ENCODE measurements around the gene LCE3C.
"Not testable (repeated sequence)": the region's sequence is repeated elsewhere in the genome, so short reads cannot be mapped to it uniquely, and the experiment has no call there.

Gene LCE3C

GRCh38 chr1:152599934-152600333 lies at the start of gene LCE3C:
LCE3C (plus strand) TSS chr1:152600234; CDS start chr1:152600732, 498 bp downstream.
- no peak for DNase-seq (ENCODE audit: low read depth)

DNA sequence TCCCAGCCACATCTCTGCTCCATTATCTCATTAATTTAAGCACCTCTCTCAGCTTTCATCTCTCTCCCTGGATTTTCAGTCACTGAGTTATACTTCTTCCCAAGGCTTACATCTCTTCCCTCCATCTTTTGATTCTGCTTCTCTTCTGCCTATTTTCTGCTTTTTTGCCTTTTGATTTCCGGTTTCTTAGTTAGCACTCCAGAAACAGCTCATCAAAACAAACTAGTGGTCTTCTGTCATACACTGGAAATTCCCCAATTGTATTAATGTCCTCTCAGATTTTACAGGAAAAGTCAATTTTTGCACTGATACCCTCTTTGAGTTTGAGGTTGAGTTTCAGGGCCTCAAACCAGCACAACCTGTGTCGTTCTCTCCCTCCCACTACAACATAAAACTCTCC lies 34.9 kb upstream of the LCE3C start:
- no peak for DNase-seq (ENCODE audit: low read depth)

DNA sequence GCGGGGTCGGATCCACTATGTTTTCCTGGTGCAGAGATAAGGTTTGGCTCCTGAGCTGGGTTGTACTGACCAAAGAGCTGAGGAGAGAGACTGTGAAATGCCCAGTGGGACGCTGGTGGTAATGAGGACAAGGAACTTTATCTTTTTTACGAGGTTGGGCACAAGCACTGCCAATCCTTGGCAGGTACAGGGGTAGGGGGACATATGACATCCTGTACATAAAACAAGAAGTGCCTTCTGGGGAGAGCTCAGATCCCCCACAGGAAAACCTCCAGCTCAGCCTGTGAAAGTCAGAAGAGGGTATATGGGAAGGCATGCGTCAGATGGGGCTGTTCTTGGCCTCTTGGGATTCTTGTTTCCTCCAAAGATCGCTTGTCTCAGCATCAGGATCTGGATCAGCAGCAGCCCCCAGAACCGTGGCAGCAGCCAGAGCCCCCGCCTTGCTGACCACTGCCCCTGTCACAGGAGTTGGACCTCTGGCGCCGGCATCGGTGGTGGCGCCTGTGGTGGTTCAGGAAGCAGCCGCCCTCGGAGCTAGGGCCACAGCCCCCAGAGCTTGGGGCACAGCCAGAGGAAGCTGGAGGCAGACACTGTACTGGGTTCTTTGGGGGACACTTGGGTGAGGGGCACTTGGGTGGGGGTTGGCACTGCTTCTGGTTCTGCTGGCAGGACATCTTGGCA lies 34.4 kb upstream of the LCE3C start:
- DNase-seq (ENCODE audit: low read depth) = no peak

DNA sequence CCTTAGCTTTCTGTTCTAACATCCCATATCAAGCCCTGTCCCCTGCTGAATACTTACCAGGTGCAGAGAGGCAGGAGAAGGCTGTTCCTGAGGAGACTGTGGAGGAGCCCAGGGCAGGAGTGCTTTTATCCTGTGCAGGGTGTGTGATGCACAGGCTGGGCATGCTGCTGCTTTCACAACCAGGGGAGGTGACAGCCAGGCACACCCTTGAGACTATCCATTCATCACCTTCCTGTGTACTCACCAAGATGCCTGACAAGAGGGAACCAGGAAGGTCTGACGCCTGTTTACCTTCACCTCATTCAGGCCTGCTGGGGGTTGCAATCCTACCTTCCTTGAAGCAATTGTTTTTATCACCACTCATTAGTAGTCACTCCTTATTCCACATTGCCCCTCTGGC lies 33.4 kb upstream of the LCE3C start, which contains the start of gene LCE3E:
Gene LCE3E (minus strand): TSS at position 100 of the 400 bp plus-strand sequence. CDS start 572 bp downstream, outside the sequence.
- no peak for DNase-seq (ENCODE audit: low read depth)

- no peak for DNase-seq (ENCODE audit: low read depth)
These were observed 22.9 kb upstream of the LCE3C start for GRCh38 chr1:152577168-152577567.

GRCh38 chr1:152579526-152579925 lies 20.5 kb upstream of the LCE3C start:
- DNase-seq (ENCODE audit: low read depth) = not testable (repeated sequence)

DNA sequence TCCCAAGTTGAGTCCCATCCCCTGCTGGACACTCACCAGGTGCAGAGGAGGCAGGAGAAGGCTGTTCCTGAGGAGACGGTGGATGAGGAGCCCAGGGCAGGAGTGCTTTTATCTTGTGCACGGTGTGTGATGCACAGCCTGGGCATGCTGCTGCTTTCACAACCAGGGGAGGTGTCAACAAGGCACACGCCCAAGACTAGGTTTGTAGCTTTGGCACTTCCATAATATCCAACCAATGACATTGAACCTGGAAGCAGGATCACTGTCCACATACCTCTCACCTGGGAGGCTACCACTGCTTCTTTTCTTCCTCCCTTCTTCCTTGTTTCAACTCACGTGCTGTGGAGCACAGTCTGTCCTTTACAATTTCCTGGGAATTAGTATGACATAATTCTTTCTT lies 19.6 kb upstream of the LCE3C start, which contains the start of gene LCE3D:
Gene LCE3D (minus strand): TSS at position 84 of the 400 bp plus-strand sequence. CDS start 580 bp downstream, outside the sequence.
- DNase-seq (ENCODE audit: low read depth) = no peak

- DNase-seq (ENCODE audit: low read depth) = no peak
These were observed 17.4 kb upstream of the LCE3C start for GRCh38 chr1:152582647-152583046.

DNA sequence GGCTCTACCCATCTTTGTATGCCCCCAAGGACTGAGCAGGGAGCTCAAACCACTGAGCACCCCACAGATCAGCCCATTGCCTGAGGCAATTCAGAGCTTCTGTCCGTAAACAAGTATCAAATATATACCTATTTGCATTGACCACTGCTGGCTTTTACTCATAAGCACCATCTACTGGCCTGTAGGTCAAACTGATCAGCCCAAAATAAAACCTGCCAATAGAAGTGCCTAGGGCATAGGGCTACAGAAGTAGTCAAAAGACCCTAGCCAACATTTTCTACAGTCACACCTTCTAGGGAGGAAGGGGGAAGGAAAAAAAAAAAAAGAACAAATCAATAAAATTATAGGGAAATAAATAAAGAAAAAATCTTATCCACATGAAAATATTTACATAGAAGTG lies 14.4 kb upstream of the LCE3C start:
- no peak for DNase-seq (ENCODE audit: low read depth)

DNA sequence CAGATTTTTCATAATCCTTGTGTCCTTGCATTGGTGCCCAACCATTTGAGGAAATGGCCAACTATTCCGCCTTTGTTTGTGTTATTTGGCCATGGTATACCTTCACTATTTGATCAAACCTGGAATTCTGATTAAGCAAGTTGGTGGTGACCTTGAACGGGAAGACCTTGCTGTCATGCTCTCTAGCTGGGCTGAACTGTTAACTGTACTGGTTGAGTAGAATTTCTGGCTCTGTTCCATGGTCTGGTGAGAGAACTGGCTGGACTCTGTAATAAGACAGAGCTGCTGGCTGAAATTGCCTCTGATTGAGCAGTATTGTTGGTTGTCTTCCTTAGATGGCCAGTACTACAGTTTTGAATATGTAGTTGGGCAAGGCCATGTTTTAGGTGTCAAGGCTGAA lies 3.0 kb upstream of the LCE3C start:
- DNase-seq (ENCODE audit: low read depth) = no peak

DNA sequence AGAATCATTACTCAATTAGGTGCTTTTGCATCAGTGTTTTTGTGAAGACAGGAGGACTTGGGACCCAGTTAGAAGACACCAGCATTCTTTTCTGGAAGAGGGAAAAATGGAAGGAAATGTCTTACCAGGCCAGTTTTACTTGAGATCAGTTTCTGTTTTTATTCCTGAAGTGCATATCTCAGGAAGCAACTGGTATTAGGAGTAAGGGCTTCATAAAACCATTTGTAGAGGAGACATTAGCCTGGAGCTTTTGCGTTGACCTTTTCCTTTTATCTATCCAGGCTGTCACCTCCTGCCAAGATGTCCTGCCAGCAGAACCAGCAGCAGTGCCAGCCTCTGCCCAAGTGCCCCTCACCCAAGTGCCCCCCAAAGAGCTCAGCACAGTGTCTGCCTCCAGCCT lies 13.5 kb downstream of the LCE3C start, which contains the start of gene LCE3B:
Gene LCE3B (plus strand): TSS at position 301 of the 400 bp plus-strand sequence. CDS start 0 bp downstream, at position 301.
- DNase-seq (ENCODE audit: low read depth) = no peak

- no peak for DNase-seq (ENCODE audit: low read depth)
These were observed 22.0 kb downstream of the LCE3C start for GRCh38 chr1:152621993-152622392.

DNA sequence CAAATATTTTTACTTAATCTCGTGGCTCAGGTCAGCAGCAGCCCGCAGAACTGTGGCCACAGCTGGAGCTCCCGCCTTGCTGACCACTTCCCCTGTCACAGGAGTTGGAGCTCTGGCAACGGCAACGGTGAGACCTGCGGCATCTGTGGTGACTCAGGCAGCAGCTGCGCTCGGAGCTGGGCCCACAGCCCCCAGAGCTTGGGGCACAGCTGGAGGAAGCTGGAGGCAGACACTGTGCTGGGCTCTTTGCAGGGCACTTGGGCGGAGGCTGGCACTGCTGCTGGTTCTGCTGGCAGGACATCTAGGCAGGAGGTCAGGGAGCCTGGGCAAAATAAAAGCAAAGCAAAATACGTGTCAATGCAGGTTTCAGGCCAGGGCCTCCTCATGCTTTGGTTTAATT lies 22.8 kb downstream of the LCE3C start, which contains the start of gene LCE3A:
Gene LCE3A (minus strand): TSS at position 301 of the 400 bp plus-strand sequence. CDS start 0 bp downstream, at position 301.
- no peak for DNase-seq (ENCODE audit: low read depth)

GRCh38 chr1:152623203-152623844 lies 23.3 kb downstream of the LCE3C start:
- no peak for DNase-seq (ENCODE audit: low read depth)

- DNase-seq (ENCODE audit: low read depth) = no peak
These were observed 26.7 kb downstream of the LCE3C start for GRCh38 chr1:152626744-152627143.

GRCh38 chr1:152630596-152630995 lies 30.6 kb downstream of the LCE3C start:
- no peak for DNase-seq (ENCODE audit: low read depth)

- DNase-seq (ENCODE audit: low read depth) = no peak
These were observed 40.3 kb downstream of the LCE3C start for GRCh38 chr1:152640351-152640750.

DNA sequence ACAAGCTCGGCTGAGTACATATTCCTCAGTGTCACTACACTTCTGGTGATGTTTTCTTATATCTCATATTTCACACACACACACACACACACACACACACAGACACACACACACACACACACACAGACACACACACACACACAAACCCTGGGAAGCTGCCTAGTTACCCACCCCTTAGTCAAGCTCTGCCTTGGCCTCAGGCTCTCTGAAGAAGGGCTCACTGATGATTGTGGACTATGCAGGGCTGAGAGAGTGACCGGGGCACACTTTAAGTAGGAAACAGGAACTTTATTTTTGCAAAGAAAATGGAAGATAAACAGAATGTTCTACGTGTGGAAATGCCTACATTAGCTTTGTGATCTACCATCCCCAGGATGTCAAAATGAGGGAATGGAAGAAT lies 43.9 kb downstream of the LCE3C start:
- DNase-seq (ENCODE audit: low read depth) = no peak

- no peak for DNase-seq (ENCODE audit: low read depth)
These were observed 45.1 kb downstream of the LCE3C start for GRCh38 chr1:152645146-152645545.

DNA sequence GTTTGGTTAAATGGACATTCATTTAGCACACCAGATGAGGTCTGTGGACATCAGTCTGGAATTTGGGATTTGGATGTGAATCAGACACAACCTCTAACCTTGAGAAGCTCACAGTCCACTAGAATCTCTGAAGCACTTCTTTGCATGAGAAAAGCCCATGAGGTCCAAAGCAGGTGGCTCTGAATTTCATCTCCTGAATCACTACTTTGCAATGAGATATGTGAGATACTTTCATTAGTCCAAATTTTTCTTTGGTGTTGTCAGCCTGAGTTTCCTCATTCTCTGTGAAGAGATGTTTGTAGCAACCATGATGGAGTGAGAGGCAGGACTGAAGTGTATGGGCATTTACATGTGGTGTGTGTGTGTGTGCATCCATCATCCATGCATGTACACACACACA lies 46.6 kb downstream of the LCE3C start:
- DNase-seq (ENCODE audit: low read depth) = no peak

Data from GM04503 (cell line).